ENCODE measurements around the gene PLAAT3.
"Not testable (repeated sequence)": the region's sequence is repeated elsewhere in the genome, so short reads cannot be mapped to it uniquely, and the experiment has no call there.

The PLAAT3 gene

GRCh38 chr11:63614136-63614671 lies at the start of gene PLAAT3:
TSS of gene PLAAT3 (minus strand) at chr11:63614433. CDS start at chr11:63614014, 419 bp downstream.
- peak; percentile 11 for DNase-seq (ENCODE audit: low read depth)

DNA sequence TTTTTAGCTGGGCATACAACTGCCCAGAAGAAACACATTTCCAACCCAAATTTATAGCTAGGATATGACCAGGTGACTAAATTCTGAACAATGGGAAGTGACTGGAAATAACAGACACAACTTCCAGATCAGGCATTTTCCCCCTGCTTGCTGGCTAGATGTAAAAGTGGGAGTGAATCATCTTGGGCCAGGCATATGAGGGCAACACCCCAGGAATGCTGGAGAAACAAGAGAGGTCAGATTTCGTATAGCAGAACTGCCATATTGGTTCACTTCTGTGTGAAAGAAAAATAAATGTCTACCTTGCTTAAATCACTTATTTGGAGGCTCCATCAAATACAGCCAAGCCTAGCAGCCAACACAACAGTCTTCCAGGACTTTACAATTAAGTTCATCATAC lies 49.6 kb upstream of the PLAAT3 start:
- no peak for DNase-seq (ENCODE audit: low read depth)

DNA sequence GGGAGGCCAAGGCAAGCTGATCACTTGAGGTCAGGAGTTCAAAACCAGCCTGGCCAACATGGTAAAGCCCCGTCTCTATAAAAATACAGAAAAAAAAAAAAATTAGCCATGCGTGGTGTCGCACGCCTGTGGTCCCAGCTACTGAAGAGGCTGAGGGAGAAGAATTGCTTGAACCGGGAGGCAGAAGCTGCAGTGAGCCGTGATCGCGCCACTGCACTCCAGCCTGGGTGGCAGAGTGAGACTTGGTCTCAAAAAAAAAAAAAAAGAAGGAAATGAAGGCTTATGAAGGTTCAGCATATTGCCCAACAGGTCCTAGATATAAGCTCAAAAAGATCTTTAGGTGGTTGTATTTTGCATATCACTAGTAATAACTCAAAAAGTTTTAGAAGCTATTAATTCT lies 46.7 kb upstream of the PLAAT3 start:
- no peak for DNase-seq (ENCODE audit: low read depth)

GRCh38 chr11:63652671-63653070 lies 38.4 kb upstream of the PLAAT3 start:
- no peak for DNase-seq (ENCODE audit: low read depth)

- no peak for DNase-seq (ENCODE audit: low read depth)
Measured at GRCh38 chr11:63643205-63643604, 29.0 kb upstream of the PLAAT3 start.

DNA sequence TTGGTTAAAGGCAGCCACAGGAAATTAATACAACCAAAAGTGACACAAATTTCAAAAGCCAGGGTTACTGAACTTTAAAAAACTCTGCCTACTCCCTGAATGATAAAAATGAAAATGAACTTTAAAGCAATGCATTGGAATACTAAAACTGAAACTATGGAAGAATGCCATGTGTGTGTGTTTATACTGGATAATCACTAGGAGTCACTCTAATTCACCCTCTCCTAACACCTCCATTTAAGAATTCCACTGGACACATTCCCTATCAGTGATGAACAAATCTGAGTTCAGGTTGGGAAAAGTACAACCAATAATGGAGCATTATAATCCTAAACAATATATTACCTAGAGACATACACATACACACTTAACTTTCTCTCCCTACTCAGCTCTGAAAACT lies 27.5 kb upstream of the PLAAT3 start:
- no peak for DNase-seq (ENCODE audit: low read depth)

DNA sequence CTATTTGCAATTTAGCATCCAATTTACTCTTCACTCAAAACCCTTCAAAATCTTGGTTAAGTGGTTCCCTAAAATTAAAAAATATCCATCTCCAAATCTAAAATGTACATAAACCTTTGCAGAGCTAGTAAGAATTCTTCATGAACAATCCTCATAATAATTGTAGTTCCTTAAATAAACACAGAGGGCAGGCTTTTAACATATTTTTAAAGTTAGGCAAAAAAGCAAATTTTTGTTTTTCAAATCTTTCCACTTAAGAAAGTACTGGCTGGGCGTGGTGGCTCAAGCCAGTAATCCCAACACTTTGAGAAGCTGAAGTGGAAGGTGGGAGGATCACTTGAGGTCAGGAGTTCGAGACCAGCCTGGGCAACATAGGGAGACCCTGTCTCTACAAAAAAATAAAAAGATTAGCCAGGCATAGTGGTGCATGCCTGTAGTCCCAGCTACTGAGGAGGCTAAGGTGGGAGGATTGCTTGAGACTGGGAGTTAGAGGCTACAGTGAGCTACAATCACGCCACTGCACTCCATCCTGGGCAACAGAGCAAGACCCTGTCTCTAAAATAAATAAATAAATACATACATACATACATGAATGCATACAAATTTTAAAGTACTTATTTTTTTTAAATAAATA lies 25.1 kb upstream of the PLAAT3 start:
- DNase-seq (ENCODE audit: low read depth): no peak

GRCh38 chr11:63638436-63638835 lies 24.2 kb upstream of the PLAAT3 start:
- DNase-seq (ENCODE audit: low read depth): not testable (repeated sequence)

DNA sequence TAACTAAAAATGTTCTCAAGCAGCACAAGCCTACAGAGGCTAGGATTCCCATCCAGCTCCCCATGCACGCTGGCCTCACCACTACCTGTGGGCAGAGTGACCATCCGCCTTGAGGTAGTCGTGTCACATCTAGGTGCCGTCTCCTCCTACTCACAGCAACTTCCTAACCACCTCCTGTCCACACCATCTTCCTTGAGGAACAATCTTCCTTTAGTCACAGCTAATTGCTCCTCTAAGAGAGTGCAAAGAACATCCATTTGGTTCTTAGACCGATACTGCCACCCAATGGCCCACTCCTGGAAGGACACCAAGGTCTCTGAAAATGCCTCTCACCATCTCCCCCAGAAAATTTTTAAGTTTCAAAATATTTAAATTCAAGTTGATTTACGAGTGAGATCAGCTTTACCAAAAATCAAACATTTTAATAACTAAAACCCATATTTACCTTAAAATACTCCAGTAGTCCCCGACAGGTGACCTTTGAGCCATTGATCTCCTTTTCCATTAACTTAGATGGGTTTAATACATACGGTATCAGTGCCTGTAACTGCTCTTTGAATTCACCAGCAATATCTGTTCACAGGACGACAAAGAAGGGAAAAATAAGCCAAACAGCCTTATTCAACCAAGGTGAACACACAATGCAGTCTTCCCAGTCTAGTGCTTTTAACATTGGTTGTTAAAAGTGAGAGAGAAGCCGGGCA lies 21.7 kb upstream of the PLAAT3 start:
- peak; percentile 34 for DNase-seq (ENCODE audit: low read depth)

DNA sequence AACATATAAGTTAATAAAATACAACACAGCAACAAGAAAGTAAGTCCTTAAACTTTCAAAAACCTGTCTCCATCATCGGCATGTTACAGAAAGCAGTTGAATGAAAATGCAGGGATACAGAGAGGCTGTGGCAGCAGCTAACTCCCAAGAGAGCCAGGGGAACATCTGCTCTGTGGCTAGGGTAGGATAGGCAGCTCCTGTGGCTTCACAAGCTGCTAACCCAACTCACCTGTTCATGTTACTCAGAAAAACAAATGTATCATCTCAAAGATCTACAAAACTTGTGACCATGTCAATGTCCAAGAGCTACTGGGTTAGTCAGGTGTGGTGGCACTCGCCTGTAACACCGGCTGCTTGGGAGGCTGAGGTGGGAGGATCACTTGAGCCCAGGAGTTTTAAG lies 15.2 kb upstream of the PLAAT3 start:
- DNase-seq (ENCODE audit: low read depth): no peak

DNA sequence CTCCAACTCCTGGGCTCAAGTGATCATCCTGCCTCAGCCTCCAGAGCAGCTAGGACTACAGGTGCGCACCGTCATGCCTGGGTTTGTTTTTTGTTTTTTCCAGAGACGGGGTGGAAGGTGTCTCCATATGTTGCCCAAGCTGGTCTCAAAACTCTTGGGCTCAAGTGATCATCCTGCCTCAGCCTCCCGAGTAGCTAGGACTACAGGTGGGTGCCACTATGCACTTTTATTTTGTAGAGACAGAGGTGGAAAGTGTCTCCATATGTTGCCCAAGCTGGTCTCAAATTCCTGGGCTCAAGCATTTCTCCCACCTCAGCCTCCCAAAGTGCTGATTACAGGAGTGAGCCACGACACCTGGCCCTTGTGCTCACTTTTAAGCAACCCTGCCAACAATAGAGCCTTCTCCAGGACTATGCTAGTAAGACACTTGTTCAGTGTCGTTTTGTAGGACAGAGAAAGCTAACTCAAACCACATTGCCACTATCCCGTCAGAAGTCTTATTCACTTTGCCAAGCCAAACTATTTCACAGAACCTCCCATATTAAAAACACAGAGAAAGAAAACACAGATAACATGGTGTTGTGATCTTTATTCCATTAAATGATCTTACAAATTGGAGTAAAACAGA lies 9.4 kb upstream of the PLAAT3 start:
- DNase-seq (ENCODE audit: low read depth): no peak

DNA sequence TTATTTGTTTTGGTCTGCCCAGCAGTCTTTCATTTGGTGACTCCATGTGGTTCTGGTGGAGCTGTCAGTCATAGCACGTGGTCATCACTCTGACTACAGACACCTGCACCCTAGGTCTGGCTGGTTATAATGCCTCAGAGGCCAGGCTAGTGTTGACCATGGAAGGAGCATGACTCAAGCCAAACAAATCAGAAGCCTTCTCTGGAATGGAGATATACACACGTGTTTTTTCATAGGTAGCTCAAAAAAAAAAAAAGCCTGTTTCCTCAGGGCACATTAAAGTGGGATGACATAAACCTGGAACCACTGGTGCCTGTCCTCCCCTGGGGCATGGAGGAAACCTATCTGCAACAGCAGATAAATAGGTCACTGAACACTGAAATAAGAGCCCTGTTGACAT lies 8.1 kb upstream of the PLAAT3 start:
- no peak for DNase-seq (ENCODE audit: low read depth)

GRCh38 chr11:63621071-63621470 lies 6.8 kb upstream of the PLAAT3 start:
- DNase-seq (ENCODE audit: low read depth): no peak

DNA sequence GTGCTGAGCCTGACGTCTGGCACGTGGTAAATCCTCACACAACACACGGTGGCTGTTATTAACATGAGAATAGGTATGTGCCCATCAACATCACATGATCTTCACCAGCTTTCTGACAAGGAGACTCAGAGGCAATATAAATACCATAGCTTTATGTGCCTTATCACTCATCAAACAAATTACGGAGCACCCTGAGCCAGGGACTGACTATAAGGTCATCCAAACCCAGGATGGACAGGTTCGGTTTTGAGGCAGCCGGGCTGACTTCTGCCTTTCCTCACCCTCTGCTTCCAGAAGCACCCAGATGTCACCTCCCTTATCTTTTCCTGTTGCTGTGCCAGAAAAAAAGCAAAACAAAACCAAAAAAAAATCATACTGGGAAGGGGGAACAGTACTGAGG lies 5.7 kb upstream of the PLAAT3 start:
- DNase-seq (ENCODE audit: low read depth): no peak

DNA sequence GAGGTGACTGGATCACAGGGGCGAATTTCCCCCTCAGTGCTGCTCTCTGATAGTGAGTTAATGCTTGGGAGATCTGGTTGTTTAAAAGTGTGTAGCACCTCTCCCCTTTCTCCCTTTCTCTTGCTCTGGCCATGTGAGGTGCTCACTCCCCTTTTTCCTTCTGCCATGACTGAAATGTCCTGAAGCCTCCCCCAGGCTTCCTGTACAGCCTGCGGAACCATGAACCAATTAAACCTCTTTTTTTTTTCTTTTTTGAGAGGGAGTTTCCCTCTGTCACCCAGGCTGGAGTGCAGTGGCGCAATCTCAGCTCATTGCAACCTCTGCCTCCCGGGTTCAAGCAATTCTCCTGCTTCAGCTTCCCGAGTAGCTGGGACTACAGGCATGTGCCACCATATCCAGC lies 3.5 kb upstream of the PLAAT3 start:
- not testable (repeated sequence) for DNase-seq (ENCODE audit: low read depth)

DNA sequence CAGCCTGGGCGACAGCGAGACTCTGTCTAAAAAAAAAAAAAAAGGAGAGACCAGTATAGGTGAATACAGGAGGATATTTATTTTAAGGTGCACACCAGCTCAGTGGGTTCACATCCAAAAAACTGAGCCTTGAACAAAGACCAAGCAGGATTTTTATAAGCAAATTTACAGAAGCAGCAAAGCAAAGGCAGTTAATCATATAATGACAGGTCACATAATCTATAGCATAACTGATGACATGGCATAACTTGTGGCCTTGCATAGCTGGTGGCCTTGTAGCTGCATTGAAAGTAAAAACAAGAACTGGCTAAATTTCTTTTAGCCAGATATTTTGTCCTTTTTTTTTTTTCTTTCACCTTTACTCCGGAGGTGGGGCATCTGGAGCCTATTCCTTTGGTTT lies 2.7 kb upstream of the PLAAT3 start:
- no peak for DNase-seq (ENCODE audit: low read depth)

DNA sequence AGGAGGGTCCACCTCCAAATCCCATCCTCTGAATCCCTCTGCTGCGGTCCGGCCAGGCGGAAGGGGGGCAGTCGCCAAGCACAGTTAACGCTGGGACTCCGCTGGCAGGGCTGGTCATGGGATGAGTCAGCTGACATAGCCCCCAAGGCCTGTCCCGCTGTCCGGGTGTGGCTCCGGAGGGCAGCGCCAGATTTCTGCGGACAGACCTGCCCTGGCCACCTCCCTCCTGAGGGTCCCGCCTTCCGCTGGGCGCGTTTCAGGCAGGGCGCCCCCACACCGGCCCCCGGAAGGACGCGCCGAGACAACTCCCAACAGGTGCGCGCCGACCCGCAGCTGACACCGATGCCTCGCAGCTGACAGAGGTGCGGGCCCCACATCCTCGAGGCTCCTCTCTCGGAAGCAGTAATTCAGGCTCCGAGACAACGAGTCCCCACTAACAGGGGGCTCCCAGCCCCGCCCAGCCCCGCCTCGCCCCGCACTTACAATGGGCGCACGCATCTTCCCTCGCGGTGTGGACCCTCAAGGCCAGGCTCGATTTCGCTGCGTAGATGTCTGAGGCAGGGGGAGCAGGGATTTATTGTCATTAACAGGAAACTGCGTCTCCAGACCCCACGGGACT lies 607 bp downstream of the PLAAT3 start:
- DNase-seq (ENCODE audit: low read depth): peak; percentile 13

DNA sequence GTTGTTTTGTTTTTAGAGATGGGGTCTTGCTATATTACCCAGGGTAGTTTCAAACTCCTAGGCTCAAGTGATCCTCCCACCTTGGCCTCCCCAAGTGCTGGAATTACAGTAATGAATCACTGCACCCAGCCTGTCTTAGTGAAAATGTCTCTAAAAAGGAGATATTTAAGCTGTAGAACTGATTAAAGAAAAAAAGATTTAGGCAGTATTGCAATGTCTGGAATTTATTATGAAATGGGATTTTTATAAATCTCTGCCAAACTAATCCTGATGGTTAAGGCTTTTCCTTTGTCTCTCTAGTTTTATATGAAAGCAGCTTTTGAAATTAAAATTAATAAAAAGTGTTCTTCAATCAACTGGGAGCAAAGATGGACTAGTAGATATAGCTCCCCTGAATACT lies 2.1 kb downstream of the PLAAT3 start:
- DNase-seq (ENCODE audit: low read depth): no peak

GRCh38 chr11:63611395-63611747 lies 2.9 kb downstream of the PLAAT3 start:
- DNase-seq (ENCODE audit: low read depth): no peak

DNA sequence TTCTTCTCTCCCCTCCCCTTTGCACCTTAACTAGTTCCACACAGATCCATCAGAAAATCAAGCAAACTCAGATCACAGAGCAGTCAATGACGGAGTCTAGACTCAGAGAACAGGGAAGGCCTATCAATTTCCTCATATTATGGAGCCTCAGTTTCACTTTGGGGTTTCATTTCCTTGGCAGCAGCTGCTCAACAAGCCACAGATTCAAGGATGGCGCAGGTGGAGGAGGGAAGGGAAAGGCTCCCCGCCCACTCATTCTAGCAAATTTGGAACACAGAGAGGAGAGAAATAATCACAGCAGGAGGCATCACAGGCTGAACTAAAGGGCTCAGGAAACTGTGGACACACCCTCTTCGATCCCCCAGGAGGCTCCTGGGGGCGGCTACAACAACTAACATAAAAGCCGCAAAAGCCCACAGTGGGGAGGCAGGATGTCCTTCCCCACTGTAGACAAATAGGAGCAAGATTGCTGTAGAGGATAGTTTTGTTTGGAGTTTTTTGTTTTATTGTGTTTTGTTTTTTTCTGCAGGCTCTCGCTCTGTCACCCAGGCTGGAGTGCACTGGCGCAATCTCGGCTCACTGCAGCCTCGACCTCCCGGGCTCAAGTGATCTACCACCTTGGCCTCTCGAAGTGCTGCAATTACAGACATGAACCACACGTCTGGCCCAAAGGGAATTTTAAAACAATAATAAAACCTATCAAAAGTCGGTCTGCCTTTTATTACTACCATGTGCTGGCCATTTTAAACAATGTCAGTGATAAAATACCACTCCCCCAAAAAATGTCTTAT lies 3.4 kb downstream of the PLAAT3 start:
- no peak for DNase-seq (ENCODE audit: low read depth)

- DNase-seq (ENCODE audit: low read depth): no peak
Measured at GRCh38 chr11:63609971-63610580, 4.2 kb downstream of the PLAAT3 start.

GRCh38 chr11:63609536-63609935 lies 4.7 kb downstream of the PLAAT3 start:
- no peak for DNase-seq (ENCODE audit: low read depth)
